GM19351 (cell line): Measurements from ENCODE around the gene PI4KA.
A peak's percentile ranks its signal among the peaks of the same experiment; 100 is the strongest.
"Not testable (repeated sequence)": the region's sequence is repeated elsewhere in the genome, so short reads cannot be mapped to it uniquely, and the experiment has no call there.

ENCODE experiments used
- ATAC-seq: cut with Tn5 transposase; IDR thresholded peaks from one replicate; pipeline ENCODE4 v1.9.1; 2021; ENCODE audit warnings: mild to moderate bottlenecking, moderate library complexity; ENCODE audit not compliant: unreplicated experiment

Gene PI4KA

DNA sequence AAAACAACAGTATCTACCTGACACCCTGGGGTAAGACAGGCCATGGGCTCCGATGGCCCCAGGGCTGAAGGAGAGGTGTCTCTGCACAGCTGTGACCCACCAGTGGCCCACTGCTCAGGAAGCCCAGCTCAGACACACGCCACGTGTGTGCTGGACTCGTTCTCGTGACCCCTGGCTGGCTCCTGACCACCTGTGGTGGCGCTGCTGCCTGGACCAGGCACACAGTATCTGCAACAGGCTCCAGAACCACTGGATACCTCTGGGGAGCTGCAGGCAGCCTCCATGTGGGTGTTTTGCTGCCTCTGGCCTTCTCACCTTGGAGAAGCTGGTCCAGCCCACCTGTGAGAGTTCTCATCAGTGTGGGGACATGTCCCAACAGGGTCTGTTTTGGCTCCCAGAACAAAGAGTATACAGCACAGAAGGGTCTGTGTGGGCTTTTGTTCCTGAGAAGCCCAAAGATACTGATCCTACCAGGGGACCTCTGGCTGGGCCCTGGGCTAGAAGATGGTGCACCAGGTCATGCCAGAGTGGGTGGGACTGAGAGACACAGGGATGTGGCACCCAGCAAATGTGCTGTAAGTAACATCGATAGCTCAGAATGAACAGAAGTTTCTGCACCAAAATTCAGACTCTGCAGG lies 106.4 kb downstream of the PI4KA start:
- ATAC-seq = no peak

GRCh38 chr22:20751185-20751851 lies 107.3 kb downstream of the PI4KA start:
- no peak for ATAC-seq

DNA sequence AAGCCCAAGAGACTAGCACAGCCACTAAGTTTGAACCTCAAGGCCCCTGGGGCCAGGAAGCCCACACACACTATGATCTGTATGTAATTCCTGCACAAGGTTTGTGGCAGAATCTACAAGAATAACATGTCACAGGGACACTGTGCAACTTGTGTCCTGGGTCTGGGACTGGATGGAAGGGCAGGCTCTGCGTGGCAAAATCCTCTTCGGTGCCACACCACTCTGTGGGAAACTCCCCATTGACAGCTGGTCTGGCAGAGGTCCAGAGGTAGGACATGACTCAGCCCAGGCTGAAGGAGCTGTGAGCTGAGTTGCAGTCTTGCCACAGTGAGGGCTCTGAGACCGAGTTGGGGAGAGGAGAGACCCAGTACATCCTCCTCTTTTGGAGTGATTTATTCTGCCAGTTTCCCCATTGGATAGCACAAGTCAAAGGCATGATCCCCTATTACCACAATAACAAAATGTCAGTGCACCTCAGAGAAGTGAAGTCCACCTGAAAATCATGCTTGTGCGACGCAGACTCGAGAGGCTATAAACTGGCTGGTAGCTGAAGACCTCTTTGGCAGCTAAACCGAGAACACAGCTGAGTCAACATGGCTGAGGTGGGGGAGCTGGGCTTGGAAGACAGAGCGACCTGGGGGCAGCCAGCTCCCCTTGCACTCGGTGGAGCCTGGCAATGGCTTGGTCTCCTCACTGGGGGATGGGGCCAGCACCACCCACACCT lies 108.0 kb downstream of the PI4KA start:
- ATAC-seq = no peak

GRCh38 chr22:20749453-20749852 lies 109.2 kb downstream of the PI4KA start:
- ATAC-seq = no peak

- peak; percentile 68 for ATAC-seq
These were observed 109.7 kb downstream of the PI4KA start for GRCh38 chr22:20748731-20749428.

- no peak for ATAC-seq
These were observed 110.5 kb downstream of the PI4KA start for GRCh38 chr22:20748082-20748481.

GRCh38 chr22:20747223-20747622 lies 111.4 kb downstream of the PI4KA start:
- ATAC-seq = no peak

- ATAC-seq = no peak
These were observed 112.0 kb downstream of the PI4KA start for GRCh38 chr22:20746431-20747189.

DNA sequence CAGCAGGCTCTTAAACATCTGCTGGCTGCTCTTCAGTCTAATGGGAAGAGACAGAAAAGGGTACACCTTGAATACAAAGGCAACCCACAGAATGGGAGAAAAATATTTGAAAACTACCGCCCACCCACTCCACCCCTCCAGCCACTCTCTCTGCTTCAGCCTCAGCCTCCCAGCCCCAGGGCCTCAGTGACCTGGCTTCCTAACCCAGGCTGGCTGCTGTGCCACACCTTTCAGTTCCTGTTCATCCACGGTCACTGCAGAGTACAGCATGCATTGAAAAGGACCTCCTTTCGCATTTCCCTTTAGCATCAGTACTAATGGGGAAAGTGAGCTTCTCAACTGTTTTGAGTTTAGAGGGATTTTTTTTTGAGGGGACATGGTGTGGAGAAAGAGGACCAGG lies 113.5 kb downstream of the PI4KA start:
- ATAC-seq = no peak

- ATAC-seq = no peak
These were observed 114.2 kb downstream of the PI4KA start for GRCh38 chr22:20744456-20744855.

DNA sequence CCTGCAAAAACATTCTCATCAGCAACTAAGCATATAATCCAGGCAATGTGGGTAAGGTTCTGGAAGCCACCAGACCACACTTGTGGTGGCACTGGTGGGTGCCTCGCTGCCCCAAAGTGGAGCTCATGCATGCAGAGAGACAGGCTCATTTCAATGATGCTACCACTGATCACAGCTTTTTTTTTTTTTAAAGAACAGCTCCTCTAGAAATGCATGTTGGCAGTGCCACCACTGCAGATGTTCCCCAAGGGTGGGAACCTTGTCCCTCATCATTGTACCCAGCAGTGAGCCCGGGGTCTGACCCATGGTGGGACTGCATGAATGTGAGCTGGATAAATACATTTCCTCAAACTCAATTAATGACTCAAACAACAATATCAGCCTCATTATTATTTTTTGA lies 115.8 kb downstream of the PI4KA start:
- no peak for ATAC-seq

DNA sequence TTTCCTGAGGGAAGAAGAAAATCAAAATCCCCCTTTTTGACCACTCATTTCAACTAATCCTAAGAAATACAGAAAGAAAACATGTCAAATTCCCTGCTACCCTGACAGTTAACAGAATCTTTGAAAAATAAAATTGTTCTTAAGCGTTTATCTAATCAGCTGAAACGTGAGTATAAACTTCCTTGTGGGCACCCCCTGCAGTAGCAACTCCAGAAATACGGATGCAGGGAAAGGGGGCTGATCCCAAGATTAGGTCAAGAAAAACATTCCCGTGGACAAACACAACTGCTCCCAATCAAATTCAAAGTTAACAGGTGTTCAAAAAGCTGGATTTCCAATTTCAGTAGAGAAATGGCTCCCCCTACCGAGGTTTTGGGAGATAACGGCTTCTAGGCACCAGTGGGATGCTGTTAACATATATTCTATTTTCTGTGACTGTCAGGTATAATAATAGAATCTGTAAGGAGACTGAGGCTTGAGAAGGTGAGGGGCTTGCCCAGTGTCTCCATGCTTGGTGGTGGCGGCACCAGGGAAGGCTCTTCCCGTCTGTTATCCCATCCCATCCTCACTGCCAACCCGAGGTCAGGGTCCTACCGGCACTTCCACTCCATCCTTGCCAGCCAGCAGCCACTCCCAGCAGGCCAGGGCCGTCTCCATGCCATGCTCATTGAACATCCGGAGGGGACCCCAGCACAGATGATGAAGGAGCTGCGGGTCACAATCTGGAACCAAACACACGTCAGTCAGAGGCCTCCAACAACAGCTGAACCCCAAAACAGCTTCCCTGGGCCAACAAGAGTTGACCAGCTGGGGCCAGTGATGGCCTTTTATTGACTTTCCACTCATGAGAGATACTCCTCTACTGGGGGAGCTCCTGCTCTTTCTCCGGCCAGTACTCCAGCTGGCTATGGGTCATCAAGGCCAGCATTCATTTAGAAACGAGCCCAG lies 116.7 kb downstream of the PI4KA start:
- ATAC-seq = no peak

GRCh38 chr22:20741008-20741633 lies 117.5 kb downstream of the PI4KA start:
- no peak for ATAC-seq

DNA sequence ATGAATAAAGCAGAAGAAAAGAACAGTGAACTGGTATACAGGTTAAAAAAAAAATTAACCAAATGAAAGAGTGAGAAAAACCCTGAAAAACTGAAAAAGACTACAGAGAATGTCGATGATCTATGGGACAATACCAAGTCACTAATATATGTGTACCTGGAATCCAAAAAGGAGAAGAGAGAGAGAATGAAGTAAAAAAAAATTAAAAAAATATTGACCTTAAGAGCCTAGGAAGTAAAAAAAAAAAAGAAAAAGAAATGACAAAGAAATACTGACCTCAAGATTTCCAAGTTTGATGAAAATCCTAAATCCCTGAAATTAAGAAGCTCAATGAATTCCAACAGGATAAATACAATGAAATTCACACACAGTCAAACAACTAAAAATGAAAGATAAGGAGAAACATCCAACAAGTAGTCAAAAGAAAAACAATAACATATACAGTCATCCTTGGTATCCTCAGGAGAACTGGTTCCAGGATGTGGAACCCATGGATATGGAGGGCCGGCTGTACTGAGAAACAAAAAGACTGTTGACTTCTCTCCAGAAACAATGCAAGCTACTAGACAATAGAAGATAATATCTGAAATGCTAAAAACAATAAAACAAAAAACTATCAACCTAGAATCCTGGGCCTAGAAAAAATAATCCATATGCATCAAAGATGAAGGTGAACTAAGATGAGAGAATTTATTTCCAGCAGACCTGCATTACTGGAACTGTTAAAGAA lies 118.2 kb downstream of the PI4KA start:
- no peak for ATAC-seq

DNA sequence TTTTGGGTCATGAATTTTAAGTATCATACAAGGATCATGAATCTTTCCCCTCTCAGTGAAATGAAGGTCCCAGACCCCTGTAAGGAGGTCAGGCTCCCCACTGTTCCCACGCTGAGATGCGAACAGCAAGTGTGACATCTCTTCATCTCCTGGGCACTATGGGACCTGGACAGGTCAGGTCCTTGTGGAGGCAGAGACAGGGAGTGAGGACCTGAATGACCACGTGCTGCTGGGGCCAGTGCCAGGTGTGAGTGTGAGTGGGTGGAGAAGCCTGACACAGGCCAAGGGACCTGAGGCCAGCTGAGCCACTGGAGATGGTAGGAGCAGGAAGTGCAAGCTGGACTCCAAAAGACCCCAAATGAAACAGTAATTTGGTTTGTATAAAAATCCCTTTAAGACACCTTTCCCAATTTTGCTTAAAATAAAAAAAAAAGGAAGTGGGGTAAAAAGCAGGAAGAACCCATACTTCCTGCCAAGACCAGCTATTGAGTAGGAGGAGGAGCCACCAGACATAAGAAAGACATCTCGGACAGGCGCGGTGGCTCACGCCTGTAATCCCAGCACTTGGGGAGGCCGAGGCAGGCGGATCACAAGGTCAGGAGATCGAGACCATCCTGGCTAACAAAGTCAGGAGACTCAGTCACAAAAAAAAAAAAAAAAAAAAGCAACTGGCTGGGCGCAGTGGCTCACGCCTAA lies 120.1 kb downstream of the PI4KA start:
- ATAC-seq = no peak

- not testable (repeated sequence) for ATAC-seq
These were observed 121.7 kb downstream of the PI4KA start for GRCh38 chr22:20736891-20737290.

GRCh38 chr22:20735356-20736162 lies 123.1 kb downstream of the PI4KA start:
- ATAC-seq = not testable (repeated sequence)
